DOHH2 (cell line): ENCODE data around the gene MARCO.
"Not testable (repeated sequence)": the region's sequence is repeated elsewhere in the genome, so short reads cannot be mapped to it uniquely, and the experiment has no call there.

ENCODE experiments used
- H3F3A ChIP-seq: fragments of 200-600 bp; sonication (generic), shearing (Covaris generic); 2 replicates; pipeline ENCODE4 v1.6.0; 2016; ENCODE audit warnings: antibody characterized with exemption, mild to moderate bottlenecking; ENCODE audit not compliant: control insufficient read depth, insufficient read depth
- H3K27ac ChIP-seq: fragments of 200-600 bp; sonication (generic); 2 replicates; pipeline ENCODE4 v1.5.1; 2014; ENCODE audit warnings: low read depth, mild to moderate bottlenecking, low read length, moderate library complexity
- H3K27me3 ChIP-seq: fragments of 200-600 bp; sonication (generic); 2 replicates; pipeline ENCODE4 v1.6.1; 2014; ENCODE audit warnings: mild to moderate bottlenecking, low read length, mixed read lengths; ENCODE audit not compliant: control insufficient read depth
- H3K36me3 ChIP-seq: fragments of 200-600 bp; sonication (generic); 2 replicates; pipeline ENCODE4 v1.6.1; 2014; ENCODE audit warnings: mild to moderate bottlenecking, low read length, moderate library complexity, mixed read lengths; ENCODE audit not compliant: control insufficient read depth
- H3K4me1 ChIP-seq: fragments of 200-600 bp; sonication (generic); 2 replicates; pipeline ENCODE4 v1.6.1; 2014; ENCODE audit warnings: mild to moderate bottlenecking, low read length, mixed read lengths; ENCODE audit not compliant: control insufficient read depth
- H3K4me2 ChIP-seq: fragments of 200-600 bp; sonication (generic); 2 replicates; pipeline ENCODE4 v1.6.0; 2014; ENCODE audit warnings: mild to moderate bottlenecking, low read length, moderate library complexity
- H3K4me3 ChIP-seq: fragments of 200-600 bp; sonication (generic); 2 replicates; pipeline ENCODE4 v1.5.1; 2014; ENCODE audit warnings: mild to moderate bottlenecking, low read length, mixed read lengths
- H3K79me2 ChIP-seq: fragments of 200-600 bp; sonication (generic); 2 replicates; pipeline ENCODE4 v1.6.1; 2014; ENCODE audit warnings: mild to moderate bottlenecking, low read length, mixed read lengths; ENCODE audit not compliant: control insufficient read depth
- H3K9me2 ChIP-seq: fragments of 200-600 bp; sonication (generic); replicated peaks from 2 replicates; pipeline ENCODE4 v1.6.1; 2014; ENCODE audit warnings: mild to moderate bottlenecking, low read length, mixed read lengths; ENCODE audit not compliant: control insufficient read depth
- H3K9me3 ChIP-seq: fragments of 200-600 bp; sonication (generic); 2 replicates; pipeline ENCODE4 v1.6.1; 2014; ENCODE audit warnings: antibody characterized with exemption, low read length, mixed read lengths; ENCODE audit not compliant: control insufficient read depth, insufficient read depth
- H4K20me1 ChIP-seq: fragments of 200-600 bp; sonication (generic); 2 replicates; pipeline ENCODE4 v1.6.0; 2014; ENCODE audit warnings: low read depth, mild to moderate bottlenecking, antibody characterized with exemption, low read length, moderate library complexity; ENCODE audit not compliant: control insufficient read depth, insufficient read depth
- EZH2phosphoT487 ChIP-seq: fragments of 200-600 bp; sonication (generic); IDR thresholded peaks from 2 replicates; pipeline ENCODE4 v1.6.1; 2017; ENCODE audit warnings: borderline replicate concordance, mild to moderate bottlenecking, antibody characterized with exemption, low read length, moderate library complexity, mixed read lengths
- TF ChIP-seq, protein P1 (sequence below): fragments of 200-600 bp; sonication (generic); IDR thresholded peaks from one replicate; pipeline ENCODE4 v1.5.1; 2014; ENCODE audit warnings: antibody characterized with exemption, mild to moderate bottlenecking, low read depth, low read length; ENCODE audit not compliant: poor library complexity, severe bottlenecking

MARCO gene

DNA sequence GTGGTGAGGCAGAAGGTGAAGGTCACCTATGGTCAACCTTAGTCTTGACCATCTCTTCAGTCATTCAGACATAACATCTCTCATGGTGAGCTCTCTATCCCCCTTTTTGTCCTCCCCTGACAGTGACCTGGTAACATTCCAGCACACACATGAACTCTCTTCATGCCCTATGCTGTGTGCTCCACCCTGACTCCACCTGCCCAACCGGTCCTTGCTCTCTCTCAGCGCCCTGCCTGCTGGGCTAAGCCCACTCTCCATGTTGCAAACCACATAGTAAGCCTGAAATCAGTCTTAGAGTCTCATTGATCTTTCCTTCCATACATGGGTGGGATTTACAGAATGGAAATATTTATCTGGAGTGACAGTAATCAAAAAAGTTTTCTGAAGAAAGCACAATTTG lies 52.8 kb downstream of the MARCO start:
- no peaks in the 10 kb centered on the region for H3K9me3 ChIP-seq
- no peak for TF ChIP-seq EZH2phosphoT487
- TF ChIP-seq, protein P1, sequence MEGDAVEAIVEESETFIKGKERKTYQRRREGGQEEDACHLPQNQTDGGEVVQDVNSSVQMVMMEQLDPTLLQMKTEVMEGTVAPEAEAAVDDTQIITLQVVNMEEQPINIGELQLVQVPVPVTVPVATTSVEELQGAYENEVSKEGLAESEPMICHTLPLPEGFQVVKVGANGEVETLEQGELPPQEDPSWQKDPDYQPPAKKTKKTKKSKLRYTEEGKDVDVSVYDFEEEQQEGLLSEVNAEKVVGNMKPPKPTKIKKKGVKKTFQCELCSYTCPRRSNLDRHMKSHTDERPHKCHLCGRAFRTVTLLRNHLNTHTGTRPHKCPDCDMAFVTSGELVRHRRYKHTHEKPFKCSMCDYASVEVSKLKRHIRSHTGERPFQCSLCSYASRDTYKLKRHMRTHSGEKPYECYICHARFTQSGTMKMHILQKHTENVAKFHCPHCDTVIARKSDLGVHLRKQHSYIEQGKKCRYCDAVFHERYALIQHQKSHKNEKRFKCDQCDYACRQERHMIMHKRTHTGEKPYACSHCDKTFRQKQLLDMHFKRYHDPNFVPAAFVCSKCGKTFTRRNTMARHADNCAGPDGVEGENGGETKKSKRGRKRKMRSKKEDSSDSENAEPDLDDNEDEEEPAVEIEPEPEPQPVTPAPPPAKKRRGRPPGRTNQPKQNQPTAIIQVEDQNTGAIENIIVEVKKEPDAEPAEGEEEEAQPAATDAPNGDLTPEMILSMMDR, result no peak
- H4K20me1 ChIP-seq, result no peaks in the 10 kb centered on the region
- no peaks in the 10 kb centered on the region for H3F3A ChIP-seq
- H3K27ac ChIP-seq, result no peak overlapping the region
- H3K4me2 ChIP-seq, result no peak overlapping the region
- no peaks in the 10 kb centered on the region; the same call in 1 of the 2 replicates for H3K27me3 ChIP-seq
- H3K9me2 ChIP-seq, result no peaks in the 10 kb centered on the region
- H3K79me2 ChIP-seq, result no peaks in the 10 kb centered on the region
- H3K4me1 ChIP-seq, result no peaks in the 10 kb centered on the region
- no peak overlapping the region for H3K4me3 ChIP-seq
- H3K36me3 ChIP-seq, result no peaks in the 10 kb centered on the region

DNA sequence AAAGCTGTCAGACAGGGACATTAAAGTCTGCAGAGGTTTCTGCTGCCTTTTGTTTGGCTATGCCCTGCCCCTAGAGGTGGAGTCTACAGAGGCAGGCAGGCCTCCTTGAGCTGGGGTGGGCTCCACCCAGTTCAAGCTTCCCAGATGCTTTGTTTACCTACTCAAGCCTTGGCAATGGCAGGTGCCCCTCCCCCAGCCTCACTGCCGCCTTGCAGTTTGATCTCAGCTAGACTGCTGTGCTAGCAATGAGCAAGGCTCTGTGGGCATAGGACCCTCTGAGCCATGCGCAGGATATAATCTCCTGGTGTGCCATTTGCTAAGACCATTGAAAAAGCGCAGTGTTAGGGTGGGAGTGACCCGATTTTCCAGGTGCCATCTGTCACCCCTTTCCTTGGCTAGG lies 61.9 kb downstream of the MARCO start:
- H3K4me1 ChIP-seq, H3K36me3 ChIP-seq, H3F3A ChIP-seq, H3K9me3 ChIP-seq, H3K79me2 ChIP-seq, H3K4me2 ChIP-seq, H3K9me2 ChIP-seq, H3K4me3 ChIP-seq, H3K27me3 ChIP-seq, H4K20me1 ChIP-seq, H3K27ac ChIP-seq: not testable (repeated sequence)

DNA sequence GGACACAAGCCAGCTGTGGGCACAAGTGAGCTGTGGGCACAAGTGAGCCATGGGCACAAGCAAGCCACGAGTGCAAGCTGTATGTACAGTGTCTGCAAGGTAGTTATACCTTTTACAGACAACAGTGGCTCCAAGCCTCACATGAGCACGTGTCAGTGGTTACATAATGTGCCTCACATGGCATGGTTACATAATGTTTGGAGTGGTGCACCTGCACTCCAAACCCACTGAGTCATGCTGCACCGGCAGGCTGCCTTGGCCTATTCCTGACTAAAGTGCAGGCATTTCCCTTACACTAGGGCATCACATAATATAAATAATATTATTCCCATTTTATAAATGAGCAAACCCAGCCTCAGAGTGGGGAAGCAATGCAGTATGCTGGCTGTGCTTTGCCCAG lies 62.6 kb downstream of the MARCO start:
- H3K4me2 ChIP-seq, result no peak overlapping the region

DNA sequence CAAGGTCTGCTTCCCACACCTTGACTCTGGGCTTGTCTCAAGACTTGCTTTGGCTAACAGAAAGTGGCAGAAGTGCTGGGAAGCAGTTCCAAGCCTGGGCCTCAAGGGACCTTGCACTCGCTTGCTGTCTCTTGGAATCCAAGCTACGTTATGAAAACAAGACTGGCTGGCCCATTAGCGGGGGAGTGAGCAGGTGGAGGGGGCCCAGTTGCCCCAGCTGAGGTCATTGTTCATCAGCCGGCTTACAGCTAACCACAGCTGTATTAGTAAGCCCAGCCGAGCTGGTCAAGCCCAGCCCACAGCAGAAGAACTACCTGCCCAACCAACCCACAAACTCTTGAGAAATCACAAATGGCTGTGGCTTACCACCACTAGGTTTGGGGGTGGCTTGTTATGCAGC lies 63.1 kb downstream of the MARCO start:
- Histone ChIP-seq H3K4me3 (no peak overlapping the region), H3K79me2 (no peaks in the 10 kb centered on the region), H3K36me3 (no peaks in the 10 kb centered on the region), H3K4me2 (no peak overlapping the region), H3K27ac (no peak overlapping the region), H3K4me1 (no peaks in the 10 kb centered on the region), H3K9me2 (no peaks in the 10 kb centered on the region), H3K27me3 (no peaks in the 10 kb centered on the region), H3F3A (no peaks in the 10 kb centered on the region), H3K9me3 (no peaks in the 10 kb centered on the region; the same call in 1 of the 2 replicates), H4K20me1 (no peaks in the 10 kb centered on the region)
- TF ChIP-seq, protein P1, result no peak
- TF ChIP-seq EZH2phosphoT487, result no peak

More for the DNA sequence above, 62.6 kb downstream of the MARCO start:
- Histone ChIP-seq H3K9me3 (no peaks in the 10 kb centered on the region; the same call in 1 of the 2 replicates), H3K9me2 (no peaks in the 10 kb centered on the region), H3K4me1 (no peaks in the 10 kb centered on the region), H3F3A (no peaks in the 10 kb centered on the region), H4K20me1 (no peaks in the 10 kb centered on the region), H3K4me3 (no peak overlapping the region), H3K27ac (no peak overlapping the region), H3K36me3 (no peaks in the 10 kb centered on the region), H3K79me2 (no peaks in the 10 kb centered on the region), H3K27me3 (no peaks in the 10 kb centered on the region)
- TF ChIP-seq EZH2phosphoT487, result no peak
- TF ChIP-seq, protein P1, result no peak
